Measurements from ENCODE around the gene DMRTB1. TPM values are rescaled to one million over a fixed set of nuclear protein-coding genes. Genes with fewer than 3 reads are reported as not detected.

Gene DMRTB1
- total and polyA plus RNA-seq, 5 experiments from 2014 or later = not detected

DNA sequence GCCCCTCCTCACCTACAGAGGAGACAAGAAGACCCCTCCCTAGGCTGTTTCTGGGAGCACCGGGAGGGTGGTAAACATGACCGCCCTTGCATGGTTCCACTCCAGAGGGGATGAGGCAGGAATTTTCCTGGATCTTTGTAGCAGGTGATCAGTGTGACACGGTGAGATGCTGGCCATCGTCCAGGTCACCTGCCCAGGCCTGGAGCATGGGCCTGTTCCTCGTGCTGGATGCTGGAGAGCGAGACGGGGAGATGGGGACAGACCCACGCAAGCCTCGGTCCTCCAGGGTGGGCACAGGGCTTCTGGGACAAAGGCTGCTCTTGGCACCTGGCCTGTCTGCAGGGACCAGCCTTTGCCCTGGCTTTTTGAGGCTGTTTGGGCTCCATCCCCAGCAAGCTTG is 46.2 kb downstream of the DMRTB1 start:
- no peaks in the 10 kb centered on the region for H3K27me3 Mint-ChIP-seq
- no peaks in the 10 kb centered on the region for H3K4me1 Mint-ChIP-seq
- ATAC-seq = no peak
- DNase-seq = no peak
- POLR2A ChIA-PET = no interaction called here
- H3K4me3 Mint-ChIP-seq = no peak overlapping the region
- H3K27ac Mint-ChIP-seq = no peak overlapping the region
- no peaks in the 10 kb centered on the region for H3K36me3 Mint-ChIP-seq
- no peaks in the 10 kb centered on the region for H3K9me3 Mint-ChIP-seq

DNA sequence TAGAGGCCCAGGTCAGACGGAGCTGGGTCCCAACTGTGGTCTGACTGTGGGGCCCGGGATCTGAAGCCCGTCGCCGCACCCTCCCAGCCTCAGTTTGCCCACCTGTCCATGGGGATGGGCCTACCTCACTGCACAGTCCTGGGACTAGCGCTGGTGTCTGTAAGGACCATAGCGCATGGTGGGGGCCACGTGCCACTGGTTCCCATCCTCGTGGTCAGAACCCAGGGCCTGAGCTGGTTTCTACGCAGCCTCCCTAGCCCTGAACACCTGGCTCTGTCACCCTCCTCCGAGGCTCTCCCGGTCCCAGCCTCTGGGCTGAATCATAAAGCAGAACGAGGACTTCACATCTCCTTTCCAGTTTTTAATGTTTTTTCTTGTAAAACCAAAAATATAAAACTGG is 46.7 kb downstream of the DMRTB1 start:
- no peak overlapping the region for H3K27ac Mint-ChIP-seq
- H3K4me1 Mint-ChIP-seq = no peaks in the 10 kb centered on the region
- no peak overlapping the region for H3K4me3 Mint-ChIP-seq
- H3K27me3 Mint-ChIP-seq = no peaks in the 10 kb centered on the region
- DNase-seq (no peak), ATAC-seq (no peak)
- POLR2A ChIA-PET = no interaction called here
- no peaks in the 10 kb centered on the region for H3K9me3 Mint-ChIP-seq
- H3K36me3 Mint-ChIP-seq = no peaks in the 10 kb centered on the region

DNA sequence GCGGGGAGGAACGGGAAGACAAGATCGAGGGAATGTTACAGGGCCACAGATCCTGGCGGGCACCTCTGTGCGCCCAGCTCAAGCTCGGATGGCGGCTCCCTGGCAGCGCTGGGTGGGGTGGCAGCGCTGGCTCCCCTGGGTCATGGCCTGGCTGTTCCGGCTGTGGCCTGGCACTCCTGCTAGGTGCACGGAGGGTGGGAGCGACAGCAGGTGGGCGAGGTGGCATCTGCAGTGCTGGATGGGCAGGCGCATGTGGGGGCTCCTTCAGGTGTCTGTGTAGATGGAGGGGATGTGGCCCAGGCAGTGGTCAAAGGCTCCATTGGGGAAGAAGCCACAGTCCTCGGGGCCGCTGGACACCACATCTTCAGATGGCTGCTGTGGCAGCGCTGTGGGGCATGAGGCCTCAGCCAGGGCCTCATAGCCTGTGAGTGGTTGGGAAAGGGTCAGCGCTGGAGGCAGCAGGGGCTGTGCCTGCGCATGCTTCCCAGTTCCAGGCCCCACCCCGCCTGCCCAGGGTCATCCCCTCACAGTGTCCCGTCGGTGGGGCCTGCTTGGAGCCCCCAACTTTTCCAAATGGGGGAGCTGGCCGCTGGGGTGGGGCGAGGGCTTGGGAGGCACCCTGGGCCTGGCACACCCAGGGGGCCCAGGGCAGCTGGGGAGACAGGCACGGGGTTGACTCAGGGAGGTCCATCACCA is 47.3 kb downstream of the DMRTB1 start:
- Mint-ChIP-seq H3K9me3 (no peaks in the 10 kb centered on the region), H3K27me3 (no peaks in the 10 kb centered on the region), H3K4me1 (no peaks in the 10 kb centered on the region), H3K4me3 (no peak overlapping the region), H3K36me3 (no peaks in the 10 kb centered on the region), H3K27ac (no peak overlapping the region)
- ATAC-seq = no peak
- POLR2A ChIA-PET = no interaction called here
- DNase-seq = no peak

- Mint-ChIP-seq H3K27ac (no peak overlapping the region), H3K4me3 (no peak overlapping the region), H3K27me3 (no peaks in the 10 kb centered on the region), H3K9me3 (no peaks in the 10 kb centered on the region), H3K36me3 (no peaks in the 10 kb centered on the region), H3K4me1 (no peaks in the 10 kb centered on the region)
- ATAC-seq (no peak), DNase-seq (no peak)
- POLR2A ChIA-PET = no interaction called here
These were observed 48.1 kb downstream of the DMRTB1 start for GRCh38 chr1:53507116-53507820.

- Mint-ChIP-seq H3K4me1 (peaks cover 0 to under 1% (median 0%) of the 10 kb centered on the region in 4 donors), H3K9me3 (no peaks in the 10 kb centered on the region), H3K27me3 (no peaks in the 10 kb centered on the region), H3K4me3 (no peak overlapping the region), H3K27ac (no peak overlapping the region), H3K36me3 (no peaks in the 10 kb centered on the region)
- POLR2A ChIA-PET = no interaction called here
- ATAC-seq = no peak
- no peak for DNase-seq
These were observed 49.1 kb downstream of the DMRTB1 start for GRCh38 chr1:53508056-53508990.

DNA sequence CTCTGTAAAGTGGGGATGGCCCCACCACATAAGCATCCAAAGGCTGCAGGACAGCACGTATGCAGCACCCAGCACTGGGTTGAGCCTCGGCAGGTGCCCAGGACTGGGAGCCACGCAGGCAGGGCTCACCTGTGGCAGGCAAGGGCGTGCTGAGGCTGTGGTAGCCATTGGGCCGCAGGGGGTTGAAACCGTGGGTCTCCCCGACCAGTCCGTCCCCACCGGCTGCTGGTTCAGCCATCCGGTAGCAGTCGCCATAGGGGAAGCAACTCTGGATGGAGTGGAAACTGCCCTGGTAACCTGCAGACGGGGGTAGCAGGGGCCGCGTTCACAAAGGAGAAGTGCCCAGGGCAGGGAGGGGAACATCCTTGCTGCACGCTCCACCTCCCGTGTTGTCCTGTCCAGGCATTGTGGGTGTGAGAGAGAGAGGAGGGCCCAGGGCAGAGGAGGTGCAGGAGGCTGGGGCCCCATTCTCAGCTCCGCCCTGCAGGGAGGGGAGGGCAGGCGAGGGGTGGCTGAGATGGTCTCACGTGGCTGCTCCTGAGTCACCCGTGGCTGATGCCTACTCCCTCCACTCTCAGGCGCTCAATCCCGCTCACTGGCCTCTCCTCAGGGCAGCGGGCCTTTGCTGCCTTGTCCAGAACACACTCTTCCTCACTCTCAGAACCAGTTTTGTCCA is 49.9 kb downstream of the DMRTB1 start:
- ATAC-seq (no peak), DNase-seq (no peak)
- Mint-ChIP-seq H3K4me3 (no peak overlapping the region), H3K9me3 (no peaks in the 10 kb centered on the region), H3K36me3 (no peaks in the 10 kb centered on the region), H3K4me1 (peaks cover 0 to 2% (median 0%) of the 10 kb centered on the region in 4 donors), H3K27me3 (no peaks in the 10 kb centered on the region), H3K27ac (no peak overlapping the region)
- POLR2A ChIA-PET = no interaction called here

DNA sequence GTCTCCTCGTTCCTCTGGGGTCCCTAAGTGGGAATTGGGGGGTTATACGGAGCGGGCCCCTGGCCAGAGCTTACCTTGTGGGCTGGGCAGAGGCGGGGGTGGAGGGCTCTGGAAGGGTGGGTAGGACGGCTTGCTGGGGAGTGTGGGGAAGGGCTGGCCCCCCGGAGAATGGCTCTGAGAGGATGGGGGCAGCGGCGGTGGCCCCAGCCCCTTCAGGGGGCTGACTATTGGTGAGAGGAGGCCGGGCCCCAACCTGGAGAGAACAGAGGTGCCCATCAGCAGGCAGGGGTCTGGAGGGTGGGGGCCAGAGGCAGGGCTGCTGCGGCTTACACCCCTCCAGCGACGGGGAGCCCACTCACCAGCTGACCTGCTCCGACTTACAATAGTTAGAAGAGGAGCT is 50.6 kb downstream of the DMRTB1 start:
- Mint-ChIP-seq H3K9me3 (no peaks in the 10 kb centered on the region), H3K27ac (no peak overlapping the region), H3K36me3 (no peaks in the 10 kb centered on the region), H3K4me3 (no peak overlapping the region), H3K27me3 (no peaks in the 10 kb centered on the region), H3K4me1 (peaks cover 0 to 2% (median under 1%) of the 10 kb centered on the region in 4 donors)
- ATAC-seq (no peak), DNase-seq (no peak)
- POLR2A ChIA-PET = no interaction called here

- POLR2A ChIA-PET = no interaction called here
- ATAC-seq = no peak
- no peaks in the 10 kb centered on the region for H3K27me3 Mint-ChIP-seq
- H3K9me3 Mint-ChIP-seq = no peaks in the 10 kb centered on the region
- DNase-seq = no peak
- H3K4me1 Mint-ChIP-seq = peaks cover 0 to 3% (median under 1%) of the 10 kb centered on the region in 4 donors
- H3K36me3 Mint-ChIP-seq = no peaks in the 10 kb centered on the region
- no peak overlapping the region for H3K27ac Mint-ChIP-seq
- no peak overlapping the region for H3K4me3 Mint-ChIP-seq
These were observed 51.0 kb downstream of the DMRTB1 start for GRCh38 chr1:53510215-53510614.

DNA sequence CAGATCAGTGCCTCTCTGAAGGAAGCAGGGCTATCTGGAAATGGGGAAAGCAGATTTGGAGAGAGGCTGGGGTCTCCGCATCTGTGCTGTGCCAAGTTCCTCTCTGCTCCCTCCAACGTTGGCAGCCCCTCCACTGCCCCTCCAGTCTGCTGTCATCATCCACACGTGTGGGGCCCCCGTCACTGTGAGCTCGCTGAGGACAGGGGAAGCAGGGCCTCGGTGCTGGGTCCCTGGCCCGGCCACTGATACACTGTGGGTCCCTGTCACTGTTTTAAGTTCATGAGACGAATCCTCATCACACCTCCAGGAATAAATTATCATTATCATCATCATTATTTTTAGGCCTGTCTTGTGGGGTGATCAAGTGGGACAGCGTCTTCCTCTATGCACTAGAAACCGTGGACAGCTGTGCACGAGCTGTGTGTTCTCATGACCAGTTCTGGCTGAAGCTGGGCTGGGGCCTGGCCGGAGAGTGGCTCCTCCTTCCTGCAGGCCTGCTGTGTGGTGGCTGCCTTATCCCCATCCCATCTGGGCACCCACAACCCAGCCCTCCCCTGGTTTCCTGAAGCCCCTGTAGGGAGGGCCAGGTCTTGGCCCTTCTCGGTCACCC is 52.2 kb downstream of the DMRTB1 start:
- H3K36me3 Mint-ChIP-seq = no peaks in the 10 kb centered on the region
- H3K27ac Mint-ChIP-seq = no peak overlapping the region
- H3K9me3 Mint-ChIP-seq = no peaks in the 10 kb centered on the region
- no peak for DNase-seq
- no peak overlapping the region for H3K4me3 Mint-ChIP-seq
- peaks cover 0 to 3% (median under 1%) of the 10 kb centered on the region in 4 donors for H3K4me1 Mint-ChIP-seq
- no peak for ATAC-seq
- POLR2A ChIA-PET = no interaction called here
- H3K27me3 Mint-ChIP-seq = no peaks in the 10 kb centered on the region

DNA sequence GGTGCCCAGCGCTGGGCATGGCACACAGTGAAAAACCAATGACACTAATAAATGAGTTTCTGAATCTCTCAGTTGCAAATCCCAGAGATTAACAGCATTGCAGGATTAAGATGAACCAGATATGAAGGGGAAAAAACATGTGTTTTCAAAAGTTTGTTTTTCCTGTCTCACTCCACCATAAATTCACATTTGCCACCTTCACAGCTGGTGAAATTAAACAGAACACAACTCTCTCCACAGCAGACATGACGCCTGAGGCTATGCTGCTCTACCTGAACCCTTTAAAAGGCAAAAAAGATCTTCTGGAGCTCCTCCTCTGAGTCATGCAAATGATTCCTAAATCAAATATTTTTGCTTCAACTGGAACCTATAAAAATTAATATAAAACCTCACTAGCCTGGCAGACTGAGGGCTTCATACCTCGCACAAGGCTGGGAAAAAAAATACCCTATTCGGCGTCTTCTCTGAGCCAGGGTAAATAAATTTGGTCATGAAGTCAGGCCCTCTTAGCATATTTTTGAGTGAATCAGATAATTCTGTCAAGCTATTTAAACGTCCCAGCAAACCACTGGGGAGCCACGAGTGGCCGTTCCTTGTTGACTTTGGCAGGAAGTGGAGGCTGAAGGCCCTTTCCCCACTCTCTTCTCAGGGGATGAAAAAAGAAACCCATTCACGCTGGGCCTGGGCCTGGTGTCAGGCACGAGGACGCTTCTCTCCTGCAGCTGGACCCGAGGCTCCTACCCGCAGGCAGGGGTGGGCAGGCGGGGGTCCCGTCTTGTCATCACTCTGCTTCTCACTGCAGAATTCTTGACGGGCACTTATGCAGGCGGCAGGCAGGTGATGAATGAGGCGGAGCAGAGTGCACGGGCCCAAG is 53.0 kb downstream of the DMRTB1 start:
- no peaks in the 10 kb centered on the region for H3K9me3 Mint-ChIP-seq
- ATAC-seq (no peak), DNase-seq (no peak)
- no peak overlapping the region for H3K4me3 Mint-ChIP-seq
- H3K27me3 Mint-ChIP-seq = no peaks in the 10 kb centered on the region
- no peak overlapping the region for H3K27ac Mint-ChIP-seq
- POLR2A ChIA-PET = no interaction called here
- H3K36me3 Mint-ChIP-seq = no peaks in the 10 kb centered on the region
- H3K4me1 Mint-ChIP-seq = peaks cover 0 to 3% (median under 1%) of the 10 kb centered on the region in 4 donors

DNA sequence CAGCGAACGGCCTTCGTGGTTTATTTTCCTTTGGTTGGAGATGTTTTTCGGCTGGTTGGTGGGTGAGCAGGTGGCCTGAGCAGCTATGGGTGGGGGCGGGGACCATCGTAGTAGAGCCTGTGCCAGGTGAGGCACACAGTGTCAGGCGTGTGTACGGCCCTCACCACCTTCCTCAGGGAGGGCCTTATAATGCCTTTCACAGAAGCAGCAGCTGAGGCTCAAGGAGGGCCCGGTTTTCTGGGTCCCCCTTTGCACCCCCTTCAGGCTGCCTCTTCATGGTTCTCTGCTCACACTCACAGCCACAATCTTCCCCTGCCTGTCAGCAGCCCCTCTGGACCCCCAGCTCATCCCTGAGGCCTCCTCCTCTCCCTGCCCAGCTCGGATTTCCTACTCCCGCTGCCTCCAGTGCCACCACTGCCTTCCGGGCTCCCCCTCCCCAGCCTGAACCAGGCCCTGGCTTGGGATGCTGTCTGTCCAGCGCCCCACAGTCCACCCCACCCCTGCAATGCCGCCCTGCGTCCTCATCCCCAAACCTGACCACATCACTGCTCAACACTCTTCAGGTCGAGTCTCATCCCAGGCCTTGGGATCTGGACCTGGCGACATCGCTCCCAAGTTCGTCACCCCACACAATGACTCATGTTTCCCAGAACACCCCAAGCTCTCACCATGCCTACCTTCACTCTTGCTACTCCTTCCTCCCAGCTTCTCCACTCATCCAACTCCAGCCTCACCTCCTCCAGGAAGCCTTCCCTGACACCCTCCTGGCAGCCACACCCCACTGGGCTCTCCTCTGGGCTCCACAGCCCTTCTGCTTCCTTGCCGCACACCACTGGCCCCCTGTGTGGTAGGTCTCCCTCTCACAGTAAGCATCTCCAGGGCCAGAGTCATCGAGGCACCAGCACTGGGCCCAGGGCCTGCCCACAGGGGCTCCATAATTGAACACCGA is 53.9 kb downstream of the DMRTB1 start:
- Mint-ChIP-seq H3K36me3 (no peaks in the 10 kb centered on the region), H3K4me3 (no peak overlapping the region), H3K27ac (no peak overlapping the region), H3K4me1 (peaks cover 0 to 3% (median under 1%) of the 10 kb centered on the region in 4 donors), H3K9me3 (no peaks in the 10 kb centered on the region), H3K27me3 (no peaks in the 10 kb centered on the region)
- DNase-seq (no peak), ATAC-seq (no peak)
- POLR2A ChIA-PET = no interaction called here
